Measurements from ENCODE around the gene RNASE3. TPM values are rescaled to one million over a fixed set of nuclear protein-coding genes. Genes with fewer than 3 reads are reported as not detected.
"Not testable (repeated sequence)": the region's sequence is repeated elsewhere in the genome, so short reads cannot be mapped to it uniquely, and the experiment has no call there.

The RNASE3 gene
- total RNA-seq, 1 donor from 2014 or later = not detected

- no peaks in the 10 kb centered on the region for H3K9me3 ChIP-seq (ENCODE audit: insufficient read depth, low read depth, low read length)
- Mint-ChIP-seq H3K4me1 (ENCODE audit: low read depth, unreplicated experiment) (no peaks in the 10 kb centered on the region), H3K4me3 (ENCODE audit: unreplicated experiment) (no peak overlapping the region), H3K36me3 (ENCODE audit: low read depth, unreplicated experiment) (no peaks in the 10 kb centered on the region), H3K27ac (ENCODE audit: unreplicated experiment) (no peak overlapping the region), H3K27me3 (ENCODE audit: low read depth, unreplicated experiment) (peaks cover 4% of the 10 kb centered on the region), H3K9me3 (ENCODE audit: unreplicated experiment) (no peaks in the 10 kb centered on the region)
- no peak overlapping the region for H3K9ac ChIP-seq (ENCODE audit: low read length)
- DNase-seq (ENCODE audit: low read depth) = no peak
- H4K20me1 ChIP-seq (ENCODE audit: insufficient read depth, low read length) = no peaks in the 10 kb centered on the region
- FAIRE-seq = no peak
- no peaks in the 10 kb centered on the region for H3K4me1 ChIP-seq (ENCODE audit: insufficient read depth, low read length)
- H3K27me3 ChIP-seq (ENCODE audit: insufficient read depth, low read length) = no peaks in the 10 kb centered on the region
- no peak overlapping the region for H3K4me3 ChIP-seq (ENCODE audit: insufficient read depth, low read depth, low read length)
- TF ChIP-seq CTCF (IDR thresholded peaks at IDR 0.05; ENCODE audit: insufficient read depth, low read depth, low read length) (no peak), EZH2 (IDR thresholded peaks at IDR 0.05; ENCODE audit: insufficient read depth, low read length) (no peak)
- no peak overlapping the region for H2AFZ ChIP-seq (ENCODE audit: low read depth, low read length)
- H3K4me2 ChIP-seq (ENCODE audit: low read length) = no peak overlapping the region
- H3K36me3 ChIP-seq (ENCODE audit: insufficient read depth, low read length) = no peaks in the 10 kb centered on the region
- no peak overlapping the region for H3K27ac ChIP-seq (ENCODE audit: low read depth, low read length)
- no peaks in the 10 kb centered on the region for H3K79me2 ChIP-seq (ENCODE audit: insufficient read depth, low read length)
Observed at GRCh38 chr14:20904393-20905029, 13.3 kb downstream of the RNASE3 start.

GRCh38 chr14:20905676-20906075, 14.5 kb downstream of the RNASE3 start:
- no peaks in the 10 kb centered on the region for H3K79me2 ChIP-seq (ENCODE audit: insufficient read depth, low read length)
- no peak overlapping the region for H3K4me2 ChIP-seq (ENCODE audit: low read length)
- FAIRE-seq (no peak), DNase-seq (ENCODE audit: low read depth) (no peak)
- H3K4me3 ChIP-seq (ENCODE audit: insufficient read depth, low read depth, low read length) = no peak overlapping the region
- H3K9ac ChIP-seq (ENCODE audit: low read length) = no peak overlapping the region
- no peak overlapping the region for H3K4me3 Mint-ChIP-seq (ENCODE audit: unreplicated experiment)
- H3K9me3 ChIP-seq (ENCODE audit: insufficient read depth, low read depth, low read length) = no peaks in the 10 kb centered on the region
- H3K27ac Mint-ChIP-seq (ENCODE audit: unreplicated experiment) = no peak overlapping the region
- H3K4me1 ChIP-seq (ENCODE audit: insufficient read depth, low read length) = no peaks in the 10 kb centered on the region
- H3K36me3 ChIP-seq (ENCODE audit: insufficient read depth, low read length) = no peaks in the 10 kb centered on the region
- H3K27me3 Mint-ChIP-seq (ENCODE audit: low read depth, unreplicated experiment) = peaks cover 2% of the 10 kb centered on the region
- no peaks in the 10 kb centered on the region for H3K36me3 Mint-ChIP-seq (ENCODE audit: low read depth, unreplicated experiment)
- no peak overlapping the region for H3K27ac ChIP-seq (ENCODE audit: low read depth, low read length)
- no peak for TF ChIP-seq EZH2 (IDR thresholded peaks at IDR 0.05; ENCODE audit: insufficient read depth, low read length)
- no peak for TF ChIP-seq CTCF (IDR thresholded peaks at IDR 0.05; ENCODE audit: insufficient read depth, low read depth, low read length)
- no peaks in the 10 kb centered on the region for H3K27me3 ChIP-seq (ENCODE audit: insufficient read depth, low read length)
- H3K9me3 Mint-ChIP-seq (ENCODE audit: unreplicated experiment) = peaks cover 4% of the 10 kb centered on the region
- no peaks in the 10 kb centered on the region for H4K20me1 ChIP-seq (ENCODE audit: insufficient read depth, low read length)
- H2AFZ ChIP-seq (ENCODE audit: low read depth, low read length) = no peak overlapping the region
- no peaks in the 10 kb centered on the region for H3K4me1 Mint-ChIP-seq (ENCODE audit: low read depth, unreplicated experiment)

GRCh38 chr14:20907214-20907613, 16.0 kb downstream of the RNASE3 start:
- Histone ChIP-seq H3K9ac (ENCODE audit: low read length) (no peak overlapping the region), H3K36me3 (ENCODE audit: insufficient read depth, low read length) (no peaks in the 10 kb centered on the region), H3K4me3 (ENCODE audit: insufficient read depth, low read depth, low read length) (no peak overlapping the region), H3K27ac (ENCODE audit: low read depth, low read length) (no peak overlapping the region), H3K9me3 (ENCODE audit: insufficient read depth, low read depth, low read length) (no peaks in the 10 kb centered on the region), H3K4me1 (ENCODE audit: insufficient read depth, low read length) (no peaks in the 10 kb centered on the region), H3K79me2 (ENCODE audit: insufficient read depth, low read length) (no peaks in the 10 kb centered on the region), H4K20me1 (ENCODE audit: insufficient read depth, low read length) (no peaks in the 10 kb centered on the region), H2AFZ (ENCODE audit: low read depth, low read length) (no peak overlapping the region), H3K4me2 (ENCODE audit: low read length) (no peak overlapping the region), H3K27me3 (ENCODE audit: insufficient read depth, low read length) (no peaks in the 10 kb centered on the region)
- Mint-ChIP-seq H3K9me3 (ENCODE audit: unreplicated experiment) (peaks cover 9% of the 10 kb centered on the region), H3K27ac (ENCODE audit: unreplicated experiment) (no peak overlapping the region), H3K4me1 (ENCODE audit: low read depth, unreplicated experiment) (no peaks in the 10 kb centered on the region), H3K36me3 (ENCODE audit: low read depth, unreplicated experiment) (no peaks in the 10 kb centered on the region), H3K4me3 (ENCODE audit: unreplicated experiment) (no peak overlapping the region), H3K27me3 (ENCODE audit: low read depth, unreplicated experiment) (peaks cover 6% of the 10 kb centered on the region)
- FAIRE-seq (no peak), DNase-seq (ENCODE audit: low read depth) (no peak)
- TF ChIP-seq CTCF (IDR thresholded peaks at IDR 0.05; ENCODE audit: insufficient read depth, low read depth, low read length) = no peak
- no peak for TF ChIP-seq EZH2 (IDR thresholded peaks at IDR 0.05; ENCODE audit: insufficient read depth, low read length)

- not testable (repeated sequence) for H3K27me3 Mint-ChIP-seq (ENCODE audit: low read depth, unreplicated experiment); H3K9me3 ChIP-seq (ENCODE audit: insufficient read depth, low read depth, low read length); FAIRE-seq; H4K20me1 ChIP-seq (ENCODE audit: insufficient read depth, low read length); H2AFZ ChIP-seq (ENCODE audit: low read depth, low read length); H3K4me2 ChIP-seq (ENCODE audit: low read length); H3K36me3 ChIP-seq (ENCODE audit: insufficient read depth, low read length); H3K9me3 Mint-ChIP-seq (ENCODE audit: unreplicated experiment); H3K27ac Mint-ChIP-seq (ENCODE audit: unreplicated experiment); H3K36me3 Mint-ChIP-seq (ENCODE audit: low read depth, unreplicated experiment); H3K79me2 ChIP-seq (ENCODE audit: insufficient read depth, low read length); DNase-seq (ENCODE audit: low read depth); H3K27me3 ChIP-seq (ENCODE audit: insufficient read depth, low read length); H3K4me1 ChIP-seq (ENCODE audit: insufficient read depth, low read length); H3K4me3 ChIP-seq (ENCODE audit: insufficient read depth, low read depth, low read length); H3K4me1 Mint-ChIP-seq (ENCODE audit: low read depth, unreplicated experiment); H3K4me3 Mint-ChIP-seq (ENCODE audit: unreplicated experiment); H3K9ac ChIP-seq (ENCODE audit: low read length); H3K27ac ChIP-seq (ENCODE audit: low read depth, low read length)
Observed at GRCh38 chr14:20910822-20911221, 19.6 kb downstream of the RNASE3 start.

Data from astrocyte (in vitro differentiated cells and primary cell).